ENCODE data around the gene GRIA1.

DNA sequence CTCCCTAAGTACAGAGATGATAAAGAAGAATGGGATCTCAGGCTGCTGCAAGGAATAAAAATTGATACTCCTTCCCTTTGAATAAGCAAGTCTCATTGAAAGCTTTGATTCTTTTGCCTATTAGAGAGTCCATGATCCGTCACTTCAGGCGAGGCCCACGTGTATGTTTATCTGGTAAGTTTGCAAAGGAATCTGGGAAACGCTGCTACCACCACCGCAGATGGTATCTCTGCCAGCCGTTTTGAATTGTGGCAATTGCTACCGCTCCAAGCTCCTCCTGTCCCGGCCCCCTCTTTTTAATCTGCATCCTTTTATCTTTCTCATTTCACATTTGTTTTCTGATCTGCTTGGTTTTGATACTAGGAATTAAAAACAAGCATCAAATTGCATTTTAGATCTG, 42.9 kb upstream of the GRIA1 start:
- TF ChIP-seq CTCF (conservative IDR thresholded peaks at IDR 0.05; ENCODE audit: low read depth, low read length) (no peak), POLR2A (IDR thresholded peaks at IDR 0.05; ENCODE audit: low read depth, low read length) (no peak), CEBPB (IDR thresholded peaks at IDR 0.05; ENCODE audit: low read depth, low read length) (no peak), MXI1 (IDR thresholded peaks at IDR 0.05; ENCODE audit: borderline replicate concordance, low read depth, low read length) (no peak), RAD21 (IDR thresholded peaks at IDR 0.05; ENCODE audit: low read length) (no peak)
